ENCODE results near the gene WDR41. TPM values are rescaled to one million over a fixed set of nuclear protein-coding genes. Genes with fewer than 3 reads are reported as not detected.

The WDR41 gene
- total and polyA plus RNA-seq, 9 of the 15 experiments (the other 6 are each of a cell fraction or from before 2014, with no cell fraction given), result 33.6 to 67.2 (median 55.5) TPM

- TF ChIP-seq SIX5 (IDR thresholded peaks at IDR 0.05; ENCODE audit: borderline replicate concordance in 1 of 2, insufficient read depth in 1 of 2, low read depth in 1 of 2, low read length in 2 of 2) (no peak), NR2F6 (CRISPR knock-in tag; IDR thresholded peaks at IDR 0.05) (no peak), E2F3 (CRISPR knock-in tag; IDR thresholded peaks at IDR 0.05) (no peak), RFX1 (IDR thresholded peaks at IDR 0.05) (no peak), STAG1 (CRISPR knock-in tag; IDR thresholded peaks at IDR 0.05; ENCODE audit: borderline replicate concordance) (no peak), TRIM28 (IDR thresholded peaks at IDR 0.05) (no peak), ZNF407 (IDR thresholded peaks at IDR 0.05; ENCODE audit: low read depth) (no peak), NR3C1 (CRISPR knock-in tag; IDR thresholded peaks at IDR 0.05) (no peak)
- TF ChIP-seq, protein P1, sequence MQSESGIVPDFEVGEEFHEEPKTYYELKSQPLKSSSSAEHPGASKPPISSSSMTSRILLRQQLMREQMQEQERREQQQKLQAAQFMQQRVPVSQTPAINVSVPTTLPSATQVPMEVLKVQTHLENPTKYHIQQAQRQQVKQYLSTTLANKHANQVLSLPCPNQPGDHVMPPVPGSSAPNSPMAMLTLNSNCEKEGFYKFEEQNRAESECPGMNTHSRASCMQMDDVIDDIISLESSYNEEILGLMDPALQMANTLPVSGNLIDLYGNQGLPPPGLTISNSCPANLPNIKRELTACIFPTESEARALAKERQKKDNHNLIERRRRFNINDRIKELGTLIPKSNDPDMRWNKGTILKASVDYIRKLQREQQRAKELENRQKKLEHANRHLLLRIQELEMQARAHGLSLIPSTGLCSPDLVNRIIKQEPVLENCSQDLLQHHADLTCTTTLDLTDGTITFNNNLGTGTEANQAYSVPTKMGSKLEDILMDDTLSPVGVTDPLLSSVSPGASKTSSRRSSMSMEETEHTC (IDR thresholded peaks at IDR 0.05), result no peak
Measured at GRCh38 chr5:77425998-77426659, 66.0 kb downstream of the WDR41 start (continued).

Data from K562 (cell line).